RCC 7860 (cell line): Measurements from ENCODE around the gene BBLN.
"Not testable (repeated sequence)": the region's sequence is repeated elsewhere in the genome, so short reads cannot be mapped to it uniquely, and the experiment has no call there.

Experiments
- DNase-seq: peaks from one replicate; pipeline ENCODE4 v3.0.0-alpha.2; 2015; ENCODE audit warnings: low spot score
- FAIRE-seq: peaks from 2 replicates; lab custom pipeline; 2012; peaks lifted over from hg19 to GRCh38; lab: Jason Lieb, UNC

The BBLN gene, protein sequence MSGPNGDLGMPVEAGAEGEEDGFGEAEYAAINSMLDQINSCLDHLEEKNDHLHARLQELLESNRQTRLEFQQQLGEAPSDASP

DNA sequence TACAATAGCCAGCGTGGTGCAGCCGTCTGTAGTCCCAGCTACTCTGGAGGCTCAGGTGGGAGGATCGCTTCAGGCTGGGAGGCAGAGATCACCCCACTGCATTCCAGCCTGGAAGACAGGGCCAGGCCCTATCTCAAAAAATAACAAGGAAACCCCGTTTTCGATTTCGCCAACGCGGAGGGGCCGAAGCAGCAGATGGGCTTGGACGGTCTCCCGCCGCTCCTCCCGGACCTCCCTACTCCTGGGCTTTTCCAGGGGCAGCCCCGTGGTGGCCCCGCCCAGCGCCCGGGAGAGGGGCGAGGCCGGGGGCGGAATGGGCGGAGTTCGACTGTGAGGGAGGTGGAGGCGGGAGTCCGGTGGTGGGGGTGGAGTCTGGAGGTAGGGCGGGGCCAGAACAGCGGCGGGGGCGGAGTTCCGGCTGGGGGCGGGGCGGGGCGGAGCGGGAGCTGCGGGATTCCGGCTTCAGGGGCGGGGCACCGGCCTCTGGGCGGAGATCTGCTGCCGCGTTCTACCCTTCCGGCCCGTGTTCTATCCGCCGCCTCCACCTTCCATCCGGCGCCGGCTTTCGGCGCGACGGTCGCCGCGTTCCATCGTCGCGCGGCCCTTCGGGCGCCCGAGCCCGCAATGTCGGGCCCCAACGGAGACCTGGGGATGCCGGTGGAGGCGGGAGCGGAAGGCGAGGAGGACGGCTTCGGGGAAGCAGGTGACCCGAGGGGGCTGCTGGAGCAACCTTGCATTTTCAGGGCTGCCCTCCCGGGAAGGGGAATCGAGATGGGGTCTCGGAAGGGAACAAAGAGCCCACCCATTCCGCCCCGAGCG, at the start of gene BBLN:
TSS of gene BBLN (plus strand) at position 482 of the 819 bp plus-strand sequence. CDS start at position 625, 143 bp downstream.
- DNase-seq (peak; percentile 85), FAIRE-seq (no peak)

DNA sequence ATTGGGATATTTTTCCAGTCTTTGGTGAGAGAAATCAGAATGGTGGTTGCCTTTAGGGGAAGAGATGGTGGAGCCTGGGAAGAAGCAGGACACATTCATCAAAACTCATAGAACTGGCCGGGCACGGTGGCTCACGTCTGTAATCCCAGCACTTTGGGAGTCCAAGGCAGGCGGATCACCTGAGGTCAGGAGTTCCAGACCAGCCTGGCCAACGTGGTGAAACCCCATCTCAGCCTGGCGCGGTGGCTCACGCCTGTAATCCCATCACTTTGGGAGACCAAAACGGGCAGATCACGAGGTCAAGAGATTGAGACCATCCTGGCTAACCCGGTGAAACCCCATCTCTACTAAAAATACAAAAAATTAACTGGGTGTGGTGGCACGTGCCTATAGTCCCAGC, 48.3 kb upstream of the BBLN start:
- not testable (repeated sequence) for DNase-seq, FAIRE-seq

DNA sequence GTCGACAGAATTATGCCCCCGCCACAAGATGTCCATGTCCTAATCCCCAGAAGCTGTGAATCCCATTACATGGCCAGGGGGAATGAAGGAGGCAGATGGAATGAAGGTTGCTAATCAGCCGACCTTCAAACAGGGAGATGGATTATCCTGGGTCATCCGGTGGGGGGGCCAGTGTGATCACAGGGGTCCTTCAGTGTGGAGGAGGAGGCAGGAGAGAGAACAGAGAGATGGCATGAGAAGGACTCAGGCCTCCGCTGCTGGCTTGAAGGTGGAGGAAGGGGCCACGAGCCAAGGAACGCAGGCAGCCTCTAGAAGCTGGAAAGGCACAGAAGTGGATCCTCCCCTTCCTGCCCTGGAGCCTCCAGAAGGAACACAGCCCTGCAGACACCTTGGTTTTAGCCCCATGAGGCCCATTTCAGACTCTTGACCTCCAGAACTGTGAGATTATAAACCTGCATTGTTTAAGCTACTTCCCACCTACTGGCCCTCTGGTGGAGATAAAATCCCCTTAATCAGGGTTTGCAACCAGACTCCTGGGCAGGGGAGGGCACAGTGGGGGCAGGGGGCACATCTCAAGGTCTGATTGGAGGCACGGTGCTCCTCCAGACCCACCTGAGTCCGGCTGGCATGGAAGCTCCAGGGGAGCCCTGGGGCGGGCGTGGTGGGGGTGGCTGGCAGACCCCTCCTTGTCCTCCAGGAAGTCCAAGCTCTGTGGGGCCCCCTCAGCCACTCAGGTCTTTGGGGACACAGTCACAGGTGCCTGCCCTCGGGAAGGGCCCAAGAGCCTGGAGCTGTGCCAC, 46.3 kb upstream of the BBLN start:
- DNase-seq = no peak
- no peak for FAIRE-seq

DNA sequence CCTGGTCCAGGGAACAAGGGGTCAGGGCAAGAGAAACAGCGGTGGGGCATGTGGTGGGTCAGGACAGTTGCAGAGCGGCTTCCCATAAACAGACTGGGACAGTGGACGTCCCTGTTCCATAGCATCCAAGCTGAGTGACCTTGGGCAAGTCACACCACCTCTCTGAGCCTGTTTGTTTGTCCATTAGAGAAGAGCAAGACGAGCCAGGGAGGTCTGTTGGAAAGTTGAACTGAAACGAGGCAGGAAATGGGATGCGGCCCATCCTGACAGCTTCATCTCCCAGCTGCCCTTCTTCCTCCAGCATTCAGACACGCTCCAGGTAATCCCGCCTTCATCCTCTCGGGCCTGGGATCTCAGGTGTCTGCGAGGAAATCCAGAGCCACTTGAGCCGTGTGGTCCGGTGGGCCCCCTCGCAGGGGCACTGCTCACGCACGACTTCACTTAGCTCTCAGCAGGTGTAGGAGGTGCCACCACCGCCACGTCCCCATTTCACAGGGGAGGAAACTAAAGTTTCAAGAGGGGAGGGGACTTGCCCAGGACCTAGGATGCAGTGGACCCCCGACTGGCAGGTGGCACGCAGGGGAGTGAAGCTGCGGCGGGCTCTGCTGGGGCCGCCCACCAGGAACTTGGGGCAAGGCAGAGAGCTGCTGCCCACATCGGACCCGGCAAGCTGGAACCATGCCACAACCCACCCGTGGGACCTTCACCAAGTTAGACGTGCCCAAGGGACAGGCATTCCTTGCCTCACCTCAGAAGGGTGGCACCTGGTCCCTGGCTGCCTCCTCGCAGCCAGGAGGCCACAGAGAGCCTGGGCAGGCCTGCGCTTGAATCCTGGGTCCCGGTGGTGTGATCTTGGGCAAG, 45.5 kb upstream of the BBLN start:
- FAIRE-seq = no peak

DNA sequence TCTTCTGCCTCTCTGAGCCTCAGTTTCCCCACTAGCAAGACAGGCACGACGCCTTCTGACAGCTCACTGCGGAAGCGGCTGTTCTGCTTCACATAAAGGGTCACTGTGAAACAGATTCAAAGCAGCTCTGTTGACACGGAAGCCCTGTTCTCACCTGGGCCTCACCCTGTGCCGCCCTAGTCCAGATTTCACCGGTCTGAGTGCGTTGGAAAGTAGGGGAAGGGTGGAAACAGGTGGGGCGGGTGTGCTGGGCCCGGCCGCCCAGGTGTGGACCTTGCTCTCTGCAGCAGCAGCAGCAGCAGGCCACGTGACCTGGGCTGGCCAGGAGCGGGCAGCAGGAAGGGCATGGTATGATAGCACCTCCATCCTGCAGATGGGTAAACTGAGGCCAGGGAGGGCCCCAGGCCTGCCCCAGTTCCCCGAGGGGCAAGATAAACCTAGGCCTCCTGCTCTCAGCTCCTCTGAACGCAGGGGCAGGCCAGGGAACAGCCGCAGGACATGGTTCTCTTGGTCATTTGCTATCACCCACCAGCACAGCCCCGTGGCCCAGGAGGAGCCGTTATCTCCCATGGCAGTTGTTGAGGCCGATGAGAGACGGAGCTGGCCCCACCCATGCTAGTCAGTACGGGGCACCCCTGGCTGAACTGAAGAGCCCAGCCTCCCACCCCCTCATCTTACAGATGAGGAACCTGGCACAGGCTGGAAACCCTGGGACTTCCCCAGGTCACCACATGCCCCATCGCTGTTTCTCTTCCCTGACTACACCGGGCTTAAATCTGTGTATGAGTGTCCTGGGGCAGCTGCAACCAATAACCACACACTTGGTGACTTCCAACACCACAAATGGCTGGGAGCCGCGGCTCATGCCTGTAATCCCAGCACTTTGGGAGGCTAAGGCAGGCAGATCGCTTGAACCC, 44.6 kb upstream of the BBLN start:
- FAIRE-seq = no peak
- DNase-seq = no peak

More for the DNA sequence above, 45.5 kb upstream of the BBLN start:
- no peak for DNase-seq

DNA sequence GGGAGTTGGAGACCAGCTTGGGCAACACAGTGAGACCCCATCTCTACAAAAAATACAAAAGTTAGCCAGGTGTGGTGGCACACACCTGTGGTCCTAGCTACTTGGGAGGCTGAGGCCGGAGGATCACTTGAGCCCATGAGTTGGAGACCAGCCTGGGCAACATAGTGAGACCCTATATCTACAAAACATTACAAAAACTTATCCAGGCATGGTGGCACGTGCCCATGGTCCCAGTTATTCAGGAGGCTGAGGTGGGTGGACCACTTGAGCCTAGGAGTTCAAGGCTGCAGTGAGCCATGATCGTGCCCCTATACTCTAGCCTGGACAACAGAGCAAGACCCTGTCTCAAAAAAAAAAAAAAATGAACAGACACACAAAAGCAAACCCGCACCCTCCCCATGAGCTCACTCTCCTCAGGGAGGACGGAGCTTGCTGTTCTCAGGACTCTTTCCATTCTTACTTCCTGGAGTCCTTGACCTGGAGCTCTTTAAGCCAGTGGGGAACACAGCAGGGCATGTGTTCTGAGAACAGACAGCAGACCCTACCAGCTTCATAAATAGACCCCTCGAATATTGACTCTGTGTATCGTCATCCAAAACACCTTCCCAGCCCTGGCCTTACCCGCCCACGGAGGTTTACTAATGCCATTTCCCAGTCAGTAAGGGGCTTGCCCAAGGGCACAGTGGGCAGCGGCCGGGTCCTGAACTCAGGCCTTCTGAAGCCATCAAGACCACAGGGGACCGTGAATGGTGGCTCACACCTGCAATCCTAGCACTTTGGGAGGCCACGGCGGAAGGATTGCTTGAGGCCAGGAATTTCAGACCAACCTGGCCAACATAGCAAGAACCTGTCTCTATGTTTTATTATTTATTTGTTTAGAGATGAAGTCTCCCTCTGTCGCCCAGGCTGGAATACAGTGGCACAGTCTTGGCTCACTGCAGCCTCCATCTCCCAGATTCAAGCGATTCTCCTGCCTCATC, 43.7 kb upstream of the BBLN start:
- DNase-seq = no peak
- no peak for FAIRE-seq

DNA sequence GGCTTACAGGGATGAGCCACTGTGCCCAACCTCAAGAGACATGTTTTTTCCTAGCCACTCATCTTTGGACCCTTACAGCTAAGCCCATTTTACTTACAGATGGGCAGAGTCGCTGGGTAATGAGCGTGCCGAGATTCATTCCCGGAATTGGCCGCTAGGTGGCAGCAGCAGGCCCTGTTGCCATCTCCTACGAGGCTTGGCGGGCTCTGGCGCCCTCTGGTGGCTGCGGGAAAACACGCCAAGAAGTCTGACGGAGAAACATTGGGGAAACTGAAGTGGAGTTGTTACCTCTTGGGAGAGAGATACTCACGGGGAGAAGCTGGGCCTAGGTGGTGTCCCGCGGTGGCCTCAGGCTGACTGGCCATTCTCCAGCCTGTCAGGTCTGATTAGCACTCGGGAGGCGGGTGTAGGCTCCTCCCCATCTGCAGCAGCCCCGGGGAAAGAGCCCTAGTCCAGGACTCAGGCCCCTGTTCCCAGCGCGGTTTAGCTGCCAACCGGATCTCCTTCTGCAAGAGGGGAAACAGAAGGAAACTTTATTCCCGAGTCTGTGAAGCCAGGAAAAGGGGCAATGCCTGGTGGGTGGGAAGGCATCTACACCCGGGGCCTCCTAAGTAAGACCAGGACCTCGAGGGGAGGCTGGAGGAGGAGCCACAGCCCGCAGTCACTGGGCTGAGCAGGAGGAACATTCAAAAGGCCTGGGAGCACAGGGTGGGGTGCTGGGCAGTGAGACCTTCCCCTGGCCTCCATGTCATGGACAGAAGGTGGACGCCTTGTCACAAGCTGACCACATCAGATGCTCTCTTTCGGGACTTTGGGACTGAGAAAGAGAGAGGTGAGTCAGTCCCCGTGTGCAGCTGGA, 42.2 kb upstream of the BBLN start:
- DNase-seq = peak; percentile 74
- FAIRE-seq = peak; percentile 79

DNA sequence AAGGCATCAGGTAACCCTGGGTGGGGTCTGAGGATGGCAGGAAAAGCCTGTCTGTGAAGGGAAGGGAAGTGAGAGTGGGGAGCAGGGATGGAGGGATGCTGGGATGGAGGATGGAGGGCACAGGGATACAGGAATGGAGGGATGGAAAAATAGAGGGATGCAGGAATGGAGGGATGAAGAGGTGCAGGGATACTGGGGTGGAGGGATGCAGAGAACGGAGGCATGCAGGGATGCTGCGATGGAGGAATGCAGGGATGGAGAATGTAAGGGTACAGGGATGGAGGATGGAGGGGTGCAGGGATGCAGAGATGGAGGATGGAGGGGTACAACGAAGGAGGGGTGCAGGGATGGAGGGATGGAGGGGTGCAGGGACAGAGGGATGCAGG, 41.6 kb upstream of the BBLN start:
- no peak for DNase-seq
- no peak for FAIRE-seq

DNA sequence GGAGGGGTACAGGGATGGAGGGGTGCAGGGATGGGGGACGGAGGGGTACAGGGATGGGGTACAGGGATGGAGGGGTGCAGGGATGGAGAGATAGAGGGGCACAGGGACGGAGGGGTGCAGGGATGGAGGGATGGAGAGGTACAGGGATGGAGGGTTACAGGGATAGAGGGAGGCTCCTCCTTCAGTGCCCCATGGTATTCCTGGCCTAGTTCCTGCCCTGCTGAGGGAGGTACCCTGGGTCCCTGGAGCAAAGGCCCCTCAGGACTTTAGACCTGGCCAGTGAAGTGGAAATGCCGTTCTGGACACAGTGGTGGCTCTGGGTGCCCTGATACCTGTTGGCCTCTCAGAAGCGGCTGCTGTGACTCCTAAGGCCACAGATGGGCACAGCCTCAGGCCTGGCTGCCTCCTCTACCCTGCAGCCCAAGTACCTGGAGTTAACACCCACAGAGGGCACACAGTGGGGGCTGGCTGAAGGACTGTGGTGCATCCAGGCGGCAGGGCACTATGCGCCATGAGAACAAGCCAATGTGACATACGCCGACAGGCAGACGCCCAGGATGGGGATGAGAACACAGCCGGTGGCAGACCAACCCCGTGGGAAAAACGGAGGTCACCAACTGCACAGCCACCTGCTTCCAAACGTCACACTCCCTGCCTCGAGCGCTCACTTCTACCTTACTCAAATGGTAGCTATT, 40.9 kb upstream of the BBLN start:
- FAIRE-seq (no peak), DNase-seq (no peak)

DNA sequence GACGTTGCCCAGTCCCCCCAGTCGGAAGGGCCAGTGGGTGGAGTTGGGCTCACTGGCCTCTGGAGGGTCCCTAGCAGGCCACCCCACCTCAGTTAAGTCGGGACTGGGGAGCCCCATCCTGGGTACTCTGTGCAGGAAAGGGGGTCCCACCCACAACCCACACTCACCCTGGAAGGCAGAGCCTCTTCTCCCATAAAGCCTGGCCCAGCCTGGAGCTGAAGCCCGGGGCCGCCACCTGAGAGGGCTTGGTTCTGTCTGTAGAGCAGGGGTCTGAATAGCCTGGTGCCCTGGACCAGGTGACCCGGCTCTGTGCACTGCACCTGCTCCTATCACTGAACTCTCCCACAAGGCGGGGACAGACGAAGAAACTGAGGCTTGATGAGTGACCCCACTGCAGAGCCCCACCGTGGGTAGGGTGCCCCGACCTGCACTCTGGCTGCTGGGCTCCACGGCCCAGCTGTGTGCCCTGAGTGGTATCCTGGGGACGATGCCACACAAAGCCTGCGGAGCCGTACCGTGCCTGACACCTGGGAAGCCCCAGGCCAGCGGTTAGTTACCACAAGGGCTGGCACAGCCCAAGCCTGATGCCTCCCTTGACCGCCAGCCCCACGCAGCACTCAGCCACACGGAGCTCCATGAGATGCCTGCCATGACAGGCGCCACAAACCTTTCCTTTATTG, 39.9 kb upstream of the BBLN start:
- DNase-seq (no peak), FAIRE-seq (no peak)

DNA sequence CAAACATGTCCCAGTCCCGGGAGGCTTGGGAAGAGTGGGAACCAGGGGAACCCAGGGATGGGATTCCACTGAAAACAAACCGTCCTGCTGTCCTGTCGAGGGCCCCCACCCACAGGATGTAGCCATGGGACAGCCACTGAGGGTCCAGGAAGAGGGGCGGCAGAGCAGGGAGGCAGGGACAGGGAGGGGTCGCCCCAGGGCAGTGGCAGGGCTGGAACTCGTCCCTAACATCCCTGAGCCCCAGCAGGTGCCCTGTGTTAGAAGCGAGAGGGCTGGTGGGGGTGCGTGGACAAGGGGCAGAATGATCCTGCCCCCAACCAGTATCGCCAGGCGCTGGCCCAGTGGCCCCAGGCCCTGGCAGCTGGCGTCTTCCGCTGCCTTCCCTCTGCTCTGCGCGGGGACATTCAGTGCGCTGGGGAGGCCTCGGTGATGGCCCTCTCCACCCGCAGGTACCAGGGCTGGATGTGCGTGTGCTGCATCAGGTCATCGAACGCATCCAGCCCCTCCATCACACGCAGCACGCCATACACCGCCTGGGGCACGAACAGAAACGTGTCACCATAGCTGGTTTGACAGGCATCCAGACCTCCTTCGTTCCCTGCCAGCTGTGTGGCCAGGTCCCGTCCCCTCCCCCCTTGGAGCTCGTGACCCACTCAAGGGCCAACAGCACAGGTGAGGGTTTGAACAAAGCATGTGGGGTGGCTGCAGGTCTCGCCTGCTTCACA, 39.2 kb upstream of the BBLN start:
- FAIRE-seq (no peak), DNase-seq (no peak)

DNA sequence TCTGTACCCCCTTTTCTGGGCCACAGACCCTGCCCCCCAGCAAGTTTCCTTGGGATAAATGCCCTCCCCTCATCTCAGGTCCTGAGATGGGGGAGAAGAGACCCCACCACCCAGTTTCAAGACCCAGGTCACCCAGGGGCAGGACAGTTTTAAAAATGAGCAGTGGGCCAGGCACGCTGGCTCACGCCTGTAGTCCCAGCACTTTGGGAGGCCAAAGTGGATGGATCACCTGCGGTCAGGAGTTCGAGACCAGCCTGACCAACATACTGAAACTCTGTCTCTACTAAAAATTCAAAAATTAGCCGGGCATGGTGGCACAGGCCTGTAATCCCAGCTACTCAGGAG, 38.6 kb upstream of the BBLN start:
- FAIRE-seq (no peak), DNase-seq (no peak)

DNA sequence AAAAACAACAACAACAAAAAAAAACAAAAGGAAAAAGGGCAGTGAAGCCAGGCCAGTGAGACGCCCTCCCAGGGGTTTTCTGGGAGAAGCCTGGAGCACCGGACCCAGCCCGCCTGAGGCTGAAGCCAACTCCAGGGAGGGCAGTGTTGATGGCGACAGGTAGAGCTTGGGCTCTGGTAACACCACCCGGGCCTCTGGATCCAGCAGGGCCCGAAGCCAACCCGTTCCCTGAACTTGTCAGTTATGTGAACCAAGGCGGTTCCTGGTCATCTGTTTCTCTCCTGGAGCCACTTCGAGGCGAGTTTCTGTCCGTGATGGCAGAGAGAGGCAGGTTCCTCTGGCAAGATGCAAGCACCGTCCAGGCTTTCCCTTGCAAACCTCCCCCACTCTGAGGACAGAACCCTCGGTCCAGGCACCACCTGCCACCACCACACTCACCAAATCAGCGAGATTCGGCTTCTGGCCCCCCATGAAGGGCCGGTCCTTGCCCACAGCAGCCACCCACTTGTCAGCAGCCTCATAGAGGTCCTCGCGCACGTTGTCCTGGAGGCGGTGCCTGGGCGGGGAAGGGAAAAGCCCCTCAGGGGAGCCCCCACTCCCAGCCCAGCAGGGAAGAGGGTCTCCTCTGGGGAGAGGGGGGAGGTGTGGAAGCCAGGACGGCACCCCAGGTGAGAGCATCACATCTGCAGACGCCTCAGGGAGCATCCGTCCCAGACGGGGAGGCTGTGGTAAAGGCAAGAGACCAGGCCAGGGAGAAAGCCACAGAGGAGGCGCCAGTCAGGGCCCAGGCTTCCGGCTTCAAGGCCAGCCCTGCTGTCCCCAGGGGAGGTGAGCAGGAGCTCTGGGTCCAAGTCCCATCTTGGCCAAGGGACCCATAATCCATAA, 37.9 kb upstream of the BBLN start:
- FAIRE-seq = no peak
- no peak for DNase-seq

DNA sequence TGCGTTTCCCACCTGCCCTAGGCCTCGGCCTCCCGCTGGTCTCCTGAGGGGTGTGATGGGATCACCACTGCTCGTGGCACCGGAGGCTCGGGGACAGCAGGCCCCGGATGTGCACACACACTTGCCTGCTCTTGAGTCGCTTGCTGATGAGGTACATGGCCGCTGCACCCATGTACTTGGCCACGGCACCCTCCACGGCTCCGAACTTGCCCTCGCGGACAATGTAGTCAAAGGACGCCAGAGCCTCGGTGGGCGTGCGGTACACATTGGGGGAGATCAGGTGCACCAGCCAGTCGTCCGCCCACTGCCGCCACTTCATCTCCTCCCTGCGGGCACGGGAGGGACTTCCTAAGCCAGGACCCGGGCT, 37.3 kb upstream of the BBLN start:
- no peak for FAIRE-seq

DNA sequence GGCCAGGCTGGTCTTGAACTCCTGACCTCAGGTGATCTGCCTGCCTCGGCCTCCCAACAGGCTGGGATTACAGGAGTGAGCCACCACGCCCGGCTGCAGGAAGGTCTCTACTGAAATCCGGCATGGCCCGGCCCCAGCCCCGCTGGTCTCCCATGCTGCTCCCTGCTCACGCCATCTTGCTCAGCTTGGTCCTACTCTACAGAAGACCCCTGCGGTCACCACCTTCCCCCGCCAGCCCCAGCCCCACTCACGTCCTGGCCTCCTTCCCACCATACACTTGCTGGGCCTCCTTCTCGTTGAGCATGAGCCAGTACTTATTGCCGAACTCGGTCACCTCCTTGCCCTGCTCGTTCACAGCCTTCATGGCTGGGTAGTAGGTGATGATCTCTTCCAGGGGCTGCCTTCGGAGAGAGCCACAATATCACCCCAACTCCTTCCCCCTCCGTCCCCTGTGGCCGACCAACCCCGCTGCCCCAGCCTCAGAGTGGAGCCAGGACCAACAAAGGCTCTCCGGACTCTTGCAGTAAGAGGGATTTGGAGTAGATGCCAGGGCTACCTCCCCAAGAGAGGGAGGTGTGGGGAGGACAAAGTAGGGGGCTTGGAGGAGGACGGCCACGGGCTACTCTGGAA, 36.5 kb upstream of the BBLN start:
- DNase-seq (no peak), FAIRE-seq (no peak)

More for the DNA sequence above, 37.3 kb upstream of the BBLN start:
- no peak for DNase-seq
